GM21529 (cell line): ENCODE results near the gene ADGRA3.

Experiments used
- ATAC-seq: cut with Tn5 transposase; IDR thresholded peaks from one replicate; pipeline ENCODE4 v1.9.1; 2021; ENCODE audit not compliant: unreplicated experiment

Gene ADGRA3, protein sequence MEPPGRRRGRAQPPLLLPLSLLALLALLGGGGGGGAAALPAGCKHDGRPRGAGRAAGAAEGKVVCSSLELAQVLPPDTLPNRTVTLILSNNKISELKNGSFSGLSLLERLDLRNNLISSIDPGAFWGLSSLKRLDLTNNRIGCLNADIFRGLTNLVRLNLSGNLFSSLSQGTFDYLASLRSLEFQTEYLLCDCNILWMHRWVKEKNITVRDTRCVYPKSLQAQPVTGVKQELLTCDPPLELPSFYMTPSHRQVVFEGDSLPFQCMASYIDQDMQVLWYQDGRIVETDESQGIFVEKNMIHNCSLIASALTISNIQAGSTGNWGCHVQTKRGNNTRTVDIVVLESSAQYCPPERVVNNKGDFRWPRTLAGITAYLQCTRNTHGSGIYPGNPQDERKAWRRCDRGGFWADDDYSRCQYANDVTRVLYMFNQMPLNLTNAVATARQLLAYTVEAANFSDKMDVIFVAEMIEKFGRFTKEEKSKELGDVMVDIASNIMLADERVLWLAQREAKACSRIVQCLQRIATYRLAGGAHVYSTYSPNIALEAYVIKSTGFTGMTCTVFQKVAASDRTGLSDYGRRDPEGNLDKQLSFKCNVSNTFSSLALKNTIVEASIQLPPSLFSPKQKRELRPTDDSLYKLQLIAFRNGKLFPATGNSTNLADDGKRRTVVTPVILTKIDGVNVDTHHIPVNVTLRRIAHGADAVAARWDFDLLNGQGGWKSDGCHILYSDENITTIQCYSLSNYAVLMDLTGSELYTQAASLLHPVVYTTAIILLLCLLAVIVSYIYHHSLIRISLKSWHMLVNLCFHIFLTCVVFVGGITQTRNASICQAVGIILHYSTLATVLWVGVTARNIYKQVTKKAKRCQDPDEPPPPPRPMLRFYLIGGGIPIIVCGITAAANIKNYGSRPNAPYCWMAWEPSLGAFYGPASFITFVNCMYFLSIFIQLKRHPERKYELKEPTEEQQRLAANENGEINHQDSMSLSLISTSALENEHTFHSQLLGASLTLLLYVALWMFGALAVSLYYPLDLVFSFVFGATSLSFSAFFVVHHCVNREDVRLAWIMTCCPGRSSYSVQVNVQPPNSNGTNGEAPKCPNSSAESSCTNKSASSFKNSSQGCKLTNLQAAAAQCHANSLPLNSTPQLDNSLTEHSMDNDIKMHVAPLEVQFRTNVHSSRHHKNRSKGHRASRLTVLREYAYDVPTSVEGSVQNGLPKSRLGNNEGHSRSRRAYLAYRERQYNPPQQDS (N-terminal part only)

GRCh38 chr4:22515888-22516541 lies at the start of gene ADGRA3:
Gene ADGRA3 (minus strand): TSS chr4:22516066. CDS start chr4:22515784, 282 bp downstream.
- peak; percentile 49 for ATAC-seq

DNA sequence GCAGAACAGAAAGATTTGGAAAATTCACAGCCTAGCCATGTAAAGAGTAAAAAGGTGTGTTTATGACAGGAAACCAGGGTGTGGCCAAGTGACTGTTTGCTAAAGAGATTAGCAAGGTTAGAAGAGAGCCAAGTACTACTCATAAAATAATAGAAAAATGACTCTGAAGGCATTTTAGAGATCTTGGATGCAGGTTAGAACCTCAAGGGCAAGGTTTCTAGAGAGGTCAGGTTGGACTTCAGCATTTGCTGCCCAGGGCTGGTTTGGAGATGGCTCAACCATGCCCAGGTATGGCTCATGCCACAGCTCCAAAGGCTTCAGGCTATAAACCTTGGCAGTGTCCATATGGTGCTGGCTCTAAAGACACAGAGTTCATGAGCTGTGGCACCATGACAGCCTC lies 40.6 kb upstream of the ADGRA3 start:
- no peak for ATAC-seq

GRCh38 chr4:22554670-22555069 lies 38.8 kb upstream of the ADGRA3 start:
- no peak for ATAC-seq

DNA sequence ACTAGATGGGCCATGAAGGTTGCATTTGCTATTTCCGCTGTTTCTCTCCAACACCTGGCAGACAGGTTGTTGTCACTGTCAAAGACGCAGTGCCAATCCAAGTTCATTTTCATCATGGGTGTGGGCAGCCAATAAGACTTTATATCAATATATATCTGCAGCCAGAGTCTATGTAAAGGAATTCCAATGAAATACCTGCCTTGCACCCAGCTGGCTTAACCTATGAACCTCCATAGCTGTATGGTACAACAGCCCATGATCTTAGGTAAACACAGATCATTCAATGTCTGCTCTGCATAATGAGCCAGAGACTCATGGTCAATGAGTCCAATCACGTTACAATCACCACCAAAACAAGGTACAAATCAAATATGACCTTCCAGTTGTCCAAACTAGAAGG lies 37.7 kb upstream of the ADGRA3 start:
- no peak for ATAC-seq

DNA sequence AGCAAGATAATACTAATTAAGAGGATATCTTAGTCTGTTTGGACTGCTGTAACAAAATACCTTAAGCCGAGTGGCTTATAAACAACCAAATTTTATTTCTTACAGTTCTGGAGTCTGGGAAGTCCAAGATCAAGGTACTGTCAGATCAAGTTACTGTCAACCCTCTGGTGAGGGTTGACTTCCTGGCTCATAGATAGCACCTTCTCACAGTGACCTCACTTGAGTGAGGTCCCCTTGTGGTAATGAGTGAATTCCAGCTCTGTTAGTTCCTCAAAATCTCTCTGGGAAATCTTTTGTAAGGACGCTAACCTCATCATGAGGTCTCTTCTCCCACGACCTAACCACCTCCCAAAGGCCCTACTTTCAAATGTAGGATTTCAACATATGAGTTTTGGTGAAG lies 36.9 kb upstream of the ADGRA3 start:
- ATAC-seq = no peak

GRCh38 chr4:22551550-22551949 lies 35.7 kb upstream of the ADGRA3 start:
- ATAC-seq = no peak

GRCh38 chr4:22546299-22546698 lies 30.4 kb upstream of the ADGRA3 start:
- ATAC-seq = no peak

DNA sequence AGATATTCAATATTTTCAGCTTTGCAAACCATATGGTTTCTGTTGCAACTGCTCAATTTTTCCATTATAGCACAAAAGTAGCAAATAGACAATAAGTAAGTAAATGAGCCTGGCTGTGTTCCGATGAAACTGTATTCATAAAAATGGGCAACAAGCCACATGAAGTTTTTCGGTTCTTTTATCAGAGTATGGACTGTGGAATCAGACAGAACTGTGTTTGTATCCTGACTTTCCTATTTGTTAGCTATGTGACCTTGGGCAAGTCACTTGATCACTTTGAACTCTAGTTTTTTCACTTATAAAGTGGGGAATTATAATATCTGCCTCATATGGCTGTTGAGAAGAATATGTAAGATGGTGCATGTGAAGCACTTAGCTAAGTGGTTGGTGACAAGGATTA lies 23.4 kb upstream of the ADGRA3 start:
- ATAC-seq = no peak

DNA sequence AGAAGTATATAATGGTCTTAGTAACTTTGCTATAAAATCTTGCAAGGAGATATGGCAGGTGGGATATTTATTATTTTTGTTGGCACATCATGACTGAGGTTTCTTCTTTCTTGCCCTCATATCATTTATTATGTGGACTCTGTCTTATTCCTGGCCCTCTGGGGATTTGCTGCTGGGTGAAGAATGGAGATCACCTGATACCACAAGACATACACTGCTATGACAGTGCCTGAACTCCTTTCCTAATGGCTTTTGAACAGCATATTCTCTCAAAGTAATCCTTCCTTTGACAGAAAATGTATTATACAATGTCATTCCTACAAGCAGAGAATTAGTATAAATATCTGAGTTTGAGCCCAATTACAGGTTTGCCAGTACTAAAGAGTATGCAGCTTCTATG lies 22.0 kb upstream of the ADGRA3 start:
- no peak for ATAC-seq

DNA sequence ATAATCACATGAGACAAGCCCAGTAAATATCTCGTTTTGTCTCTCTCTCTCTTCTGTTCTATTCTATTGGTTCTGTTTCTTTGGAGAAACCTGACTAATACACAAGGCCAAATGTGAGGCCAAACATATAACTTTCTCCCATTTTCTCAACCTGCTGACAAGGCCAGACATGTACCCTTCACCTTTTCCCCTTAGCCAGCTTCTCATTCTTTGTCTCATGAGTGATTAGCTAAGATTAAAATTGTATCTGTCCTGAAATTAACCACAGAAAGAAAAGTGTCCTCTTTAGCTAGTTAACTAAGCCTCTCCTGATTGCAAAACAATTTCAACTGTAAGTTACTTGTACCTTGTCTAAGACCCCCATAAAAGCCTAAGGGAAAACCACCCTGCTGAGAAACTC lies 18.5 kb upstream of the ADGRA3 start:
- no peak for ATAC-seq

GRCh38 chr4:22532896-22533295 lies 17.0 kb upstream of the ADGRA3 start:
- ATAC-seq = no peak

DNA sequence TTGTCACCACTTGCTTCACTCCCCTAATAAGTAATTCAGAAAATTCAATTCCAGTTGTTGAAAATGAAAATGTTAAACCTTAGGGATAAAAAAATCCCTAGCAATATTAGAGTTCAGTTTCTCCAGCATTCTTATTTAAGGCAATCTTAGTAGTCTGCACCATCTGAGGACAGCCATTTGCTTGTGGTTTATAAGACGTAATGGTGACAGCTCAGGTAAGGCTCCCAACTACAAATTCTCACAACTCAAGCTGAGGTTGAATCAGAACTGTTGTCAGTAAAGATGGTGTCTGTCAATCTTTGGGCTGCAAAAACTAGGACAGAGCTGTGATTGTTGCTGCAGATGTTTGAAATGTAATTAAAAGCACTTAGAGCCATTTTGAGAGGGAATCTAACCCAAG lies 16.3 kb upstream of the ADGRA3 start:
- no peak for ATAC-seq

GRCh38 chr4:22531311-22532019 lies 15.6 kb upstream of the ADGRA3 start:
- ATAC-seq = no peak

- no peak for ATAC-seq
These were observed 9.0 kb upstream of the ADGRA3 start for GRCh38 chr4:22524895-22525294.

- ATAC-seq = no peak
These were observed 7.0 kb upstream of the ADGRA3 start for GRCh38 chr4:22522706-22523501.

GRCh38 chr4:22522206-22522605 lies 6.3 kb upstream of the ADGRA3 start:
- no peak for ATAC-seq

GRCh38 chr4:22521240-22521639 lies 5.4 kb upstream of the ADGRA3 start:
- ATAC-seq = no peak

DNA sequence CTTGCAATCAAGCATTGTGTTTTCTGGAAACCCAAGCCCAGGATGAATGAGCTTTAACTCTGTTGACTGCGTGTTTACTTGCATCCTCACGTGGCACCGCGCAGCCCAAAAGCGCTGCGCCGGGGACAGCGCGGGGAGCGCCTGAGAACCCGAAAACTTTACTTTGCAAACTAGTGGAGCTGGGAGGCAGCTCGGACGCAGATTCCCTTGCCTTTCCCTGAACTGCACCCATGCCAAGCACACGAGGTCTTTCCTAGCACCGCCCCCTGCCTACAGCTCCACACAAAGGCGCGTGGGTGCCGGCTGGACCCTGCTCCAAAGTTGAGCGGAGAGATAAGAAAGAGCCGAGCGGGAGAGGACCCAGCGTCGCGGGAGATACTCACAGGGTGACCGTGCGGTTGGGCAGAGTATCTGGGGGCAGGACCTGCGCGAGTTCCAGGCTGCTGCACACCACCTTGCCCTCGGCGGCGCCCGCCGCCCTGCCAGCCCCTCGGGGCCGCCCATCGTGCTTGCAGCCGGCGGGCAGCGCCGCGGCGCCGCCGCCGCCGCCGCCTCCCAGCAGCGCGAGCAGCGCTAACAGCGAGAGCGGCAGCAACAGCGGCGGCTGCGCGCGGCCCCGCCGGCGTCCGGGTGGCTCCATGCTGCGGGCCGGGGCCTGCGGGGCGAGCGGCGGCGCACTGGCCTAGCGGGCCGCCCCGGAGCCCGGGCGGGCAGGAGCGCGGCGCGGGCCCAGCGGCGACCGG lies 550 bp downstream of the ADGRA3 start:
- peak; percentile 31 for ATAC-seq

DNA sequence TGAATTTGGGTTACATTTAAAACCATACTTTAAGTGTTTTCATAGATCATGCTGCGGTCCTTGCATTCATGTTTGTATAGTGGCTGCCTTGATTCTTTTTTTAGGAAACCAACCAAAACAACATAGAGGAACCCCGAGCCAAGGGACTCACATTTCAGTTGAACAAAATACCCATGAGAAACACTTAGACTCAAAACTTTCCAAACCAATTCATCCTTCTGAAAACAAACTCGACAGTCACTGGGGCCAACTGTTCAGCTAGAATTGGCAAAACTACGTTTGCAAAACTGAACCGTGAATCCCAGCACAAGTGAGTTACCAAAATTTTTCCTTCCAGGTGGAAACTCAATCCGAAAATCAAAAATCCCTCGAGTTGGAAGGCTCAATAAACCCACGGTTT lies 1.4 kb downstream of the ADGRA3 start:
- ATAC-seq = no peak
